Occipital lobe (tissue), 2 donors: ENCODE measurements around the gene ZNF597. TPM values are rescaled to one million over a fixed set of nuclear protein-coding genes. Genes with fewer than 3 reads are reported as not detected.
"Not testable (repeated sequence)": the region's sequence is repeated elsewhere in the genome, so short reads cannot be mapped to it uniquely, and the experiment has no call there.

Experiments used
- DNase-seq: peaks from one replicate; lab custom pipeline; 2025; lab: John Stamatoyannopoulos, UW
- total RNA-seq: library from RNA; depleted of rRNA; stranded (reverse); fragments of >200 nt; gene quantifications from one replicate; pipeline ENCODE4 v1.2.3, GENCODE V29; 2014

The ZNF597 gene
- total RNA-seq, 1 donor from 2014 or later, result 4.4 TPM

DNA sequence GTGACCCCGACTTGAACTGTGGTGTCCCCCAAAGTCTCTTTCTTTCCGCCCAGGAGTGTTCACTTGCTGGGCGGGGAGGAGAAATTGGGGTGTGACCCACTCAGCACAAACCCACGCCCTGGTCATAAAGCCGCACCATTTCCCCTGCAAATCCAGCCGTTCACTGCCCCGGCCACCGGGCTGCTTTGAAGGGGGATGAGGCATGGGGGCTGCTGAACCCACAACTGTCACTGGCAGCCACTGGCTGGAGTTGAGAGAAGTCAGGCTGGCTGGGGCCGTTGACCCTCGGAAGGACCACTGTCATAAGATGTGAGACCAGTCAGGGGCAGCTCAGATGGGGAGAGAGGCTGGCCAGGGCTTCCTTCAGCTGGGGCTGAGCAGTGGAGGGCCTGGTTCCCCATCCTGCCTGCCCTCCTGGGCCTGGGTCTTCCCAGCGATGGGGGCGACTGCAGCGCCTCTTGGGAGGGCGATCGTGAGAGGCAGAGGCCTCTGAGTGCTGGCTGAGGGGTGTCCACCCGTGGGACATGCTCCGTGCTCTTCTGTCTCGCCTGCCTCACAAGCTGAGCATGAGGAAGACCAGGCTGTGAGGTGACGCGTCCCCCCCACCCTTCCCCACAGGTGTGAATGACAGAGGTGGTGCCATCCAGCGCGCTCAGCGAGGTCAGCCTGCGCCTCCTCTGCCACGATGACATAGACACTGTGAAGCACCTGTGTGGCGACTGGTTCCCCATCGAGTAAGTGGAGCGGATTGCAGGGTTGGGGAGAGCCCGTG is 32.5 kb upstream of the ZNF597 start:
- DNase-seq, result no peak

DNA sequence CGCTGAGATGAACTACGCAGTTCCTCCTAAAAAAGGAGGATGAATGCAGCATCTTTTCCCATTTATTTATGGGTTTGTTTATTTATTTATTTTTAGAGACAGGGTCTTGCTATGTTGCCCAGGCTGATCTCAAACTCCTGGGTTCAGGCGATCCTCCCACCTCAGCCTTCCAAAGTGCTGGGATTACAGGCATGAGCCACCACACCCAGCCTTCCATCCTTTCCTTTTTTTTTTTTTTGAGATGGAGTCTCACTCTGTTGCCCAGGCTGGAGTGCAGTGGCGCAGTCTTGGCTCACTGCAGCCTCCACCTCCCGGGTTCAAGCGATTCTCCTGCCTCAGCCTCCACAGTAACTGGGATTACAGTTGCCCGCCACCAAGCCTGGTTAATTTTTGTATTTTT is 31.6 kb upstream of the ZNF597 start:
- not testable (repeated sequence) for DNase-seq

DNA sequence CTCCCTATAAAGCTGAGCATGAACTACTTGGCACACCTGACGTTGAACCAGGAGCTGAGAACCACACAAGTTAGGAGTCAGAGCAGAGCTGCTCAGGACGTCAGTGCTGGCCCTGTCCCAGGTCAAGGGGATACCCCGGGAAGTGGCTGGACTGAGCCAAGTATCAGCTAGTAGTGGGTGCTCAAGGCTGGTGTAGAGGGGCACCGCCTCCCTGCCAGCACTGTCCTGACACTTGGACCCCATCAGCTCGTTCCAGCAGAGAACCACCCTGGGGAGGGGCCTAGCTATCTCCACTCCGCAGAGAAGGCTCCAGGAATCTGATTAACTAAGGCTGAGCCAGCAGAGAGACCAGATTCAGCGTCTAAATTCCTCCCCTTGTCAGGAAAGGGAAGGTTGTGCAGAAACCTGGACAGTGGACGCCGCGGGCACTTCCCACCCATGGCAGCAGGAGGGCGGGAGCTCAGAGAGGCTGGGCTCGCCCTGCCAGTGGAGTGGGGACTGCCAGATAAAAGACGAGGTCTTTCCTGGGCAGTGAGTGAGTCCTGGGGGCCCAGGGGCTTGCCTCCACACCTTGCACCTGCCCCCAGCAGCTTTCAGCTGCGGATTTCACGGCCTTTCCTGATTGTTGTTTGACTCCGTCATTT is 31.0 kb upstream of the ZNF597 start:
- DNase-seq, result no peak

DNA sequence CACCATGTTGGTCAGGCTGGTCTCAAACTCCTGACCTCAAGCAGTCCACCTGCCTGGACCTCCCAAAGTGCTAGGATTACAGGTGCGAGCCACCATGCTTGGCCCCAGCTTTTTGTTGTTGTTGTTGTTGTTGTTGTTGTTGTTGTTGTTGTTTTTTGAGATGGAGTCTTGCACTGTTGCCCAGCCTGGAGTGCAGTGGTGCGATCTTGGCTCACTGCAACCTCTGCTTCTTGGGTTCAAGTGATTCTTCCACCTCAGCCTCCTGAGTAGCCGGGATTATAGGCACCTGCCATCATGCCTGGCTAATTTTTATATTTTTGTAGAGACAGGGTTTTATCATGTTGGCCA is 30.3 kb upstream of the ZNF597 start:
- DNase-seq, result not testable (repeated sequence)

DNA sequence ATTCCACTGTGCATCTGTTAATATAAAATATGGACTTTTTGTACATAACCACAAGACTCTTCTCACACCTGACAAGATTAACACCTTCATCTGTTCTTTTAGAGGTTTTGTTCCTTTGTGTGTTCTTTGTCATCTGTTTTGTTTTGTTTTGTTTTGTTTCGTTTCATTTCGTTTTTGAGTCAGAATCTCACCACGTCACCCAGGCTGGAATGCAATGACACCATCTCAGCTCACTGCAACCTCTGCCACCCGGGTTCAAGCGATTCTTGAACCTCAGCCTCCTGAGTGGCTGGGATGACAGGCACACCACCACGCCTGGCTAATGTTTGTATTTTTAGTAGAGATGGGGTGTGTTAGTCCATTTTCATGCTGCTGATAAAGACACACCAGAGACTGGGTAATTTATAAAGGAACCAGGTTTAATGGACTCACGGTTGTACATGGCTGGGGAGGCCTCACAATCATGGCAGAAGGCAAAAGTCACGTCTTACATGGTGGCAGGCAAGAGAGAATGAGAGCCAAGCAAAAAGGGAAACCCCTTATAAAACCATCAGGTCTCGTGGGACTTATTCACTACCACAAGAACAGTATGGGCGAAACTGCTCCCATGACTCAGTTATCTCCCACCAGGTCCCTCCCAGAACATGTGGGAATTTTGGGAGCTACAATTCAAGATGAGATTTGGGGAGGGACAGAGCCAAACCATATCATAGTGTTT is 29.7 kb upstream of the ZNF597 start:
- no peak for DNase-seq

DNA sequence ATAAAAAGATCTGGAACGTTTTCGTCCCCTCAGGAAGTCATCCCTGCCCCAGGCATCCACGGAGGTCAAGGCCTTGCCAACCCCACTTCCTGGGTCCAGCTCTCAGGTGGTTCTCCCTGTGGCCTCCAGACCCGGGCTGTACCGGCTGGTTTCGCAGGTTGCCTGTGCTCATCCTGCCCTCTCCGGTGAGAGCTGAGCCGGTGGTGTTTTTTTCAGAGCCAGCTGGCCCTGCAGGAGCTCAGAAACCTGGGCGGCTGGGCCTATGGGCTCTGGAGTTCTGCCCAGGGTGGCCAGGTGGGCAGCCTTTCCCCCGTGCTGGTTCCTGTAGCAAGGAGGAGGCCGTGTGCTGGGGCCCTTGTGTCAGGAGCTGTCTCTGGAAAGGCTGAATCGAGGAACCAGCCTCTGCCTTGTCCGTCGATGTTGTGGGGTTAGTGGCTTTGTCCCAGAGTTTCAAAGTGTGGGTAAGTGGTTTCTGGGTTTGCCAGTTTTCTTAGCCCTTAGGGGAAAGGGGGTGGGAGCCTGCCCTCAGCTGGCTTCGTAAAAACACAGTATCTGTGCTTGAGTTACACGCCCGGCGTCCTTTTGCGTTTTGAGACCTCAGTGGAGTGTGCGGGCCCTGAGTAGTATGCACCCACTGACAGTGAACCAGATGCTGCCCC is 28.3 kb upstream of the ZNF597 start:
- DNase-seq, result no peak

DNA sequence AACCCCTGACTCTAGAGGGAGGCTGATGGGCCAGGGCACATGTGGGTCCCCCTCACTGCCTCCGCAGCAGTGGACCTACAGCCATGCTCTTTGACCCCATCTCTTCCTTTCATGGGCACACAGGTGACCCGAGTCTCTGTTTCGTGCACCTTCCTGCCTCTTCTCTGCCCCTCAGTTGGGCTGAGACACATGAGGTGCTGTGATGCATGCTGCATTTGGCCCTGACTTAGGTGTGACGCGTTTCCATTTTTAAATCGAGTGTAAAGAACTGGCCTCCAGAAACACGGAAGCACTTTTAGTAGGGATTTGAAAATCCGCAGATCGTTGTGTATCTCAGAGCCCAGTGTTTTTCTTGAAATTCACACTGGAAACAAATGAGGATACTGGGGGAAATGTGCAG is 27.4 kb upstream of the ZNF597 start:
- DNase-seq, result no peak

DNA sequence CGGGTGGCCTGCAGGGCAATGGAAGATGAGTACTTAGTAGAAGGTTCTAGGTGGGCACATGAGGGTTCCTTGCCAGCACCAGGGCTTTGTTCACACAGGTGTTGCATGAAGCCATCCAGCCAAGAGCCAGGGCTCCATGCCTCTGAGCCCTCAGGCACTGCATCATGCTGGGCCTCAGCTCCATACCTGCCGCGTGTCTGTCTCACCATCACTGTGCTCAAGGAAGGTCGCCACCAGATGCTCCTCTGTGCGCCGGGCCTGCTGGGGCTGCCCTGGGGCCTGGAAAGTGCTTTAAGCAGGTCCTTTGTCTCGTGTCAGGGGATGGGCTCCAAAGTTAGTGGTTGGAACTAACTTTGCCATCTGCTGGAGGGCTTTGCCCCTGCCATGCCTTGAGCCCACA is 26.4 kb upstream of the ZNF597 start:
- no peak for DNase-seq

DNA sequence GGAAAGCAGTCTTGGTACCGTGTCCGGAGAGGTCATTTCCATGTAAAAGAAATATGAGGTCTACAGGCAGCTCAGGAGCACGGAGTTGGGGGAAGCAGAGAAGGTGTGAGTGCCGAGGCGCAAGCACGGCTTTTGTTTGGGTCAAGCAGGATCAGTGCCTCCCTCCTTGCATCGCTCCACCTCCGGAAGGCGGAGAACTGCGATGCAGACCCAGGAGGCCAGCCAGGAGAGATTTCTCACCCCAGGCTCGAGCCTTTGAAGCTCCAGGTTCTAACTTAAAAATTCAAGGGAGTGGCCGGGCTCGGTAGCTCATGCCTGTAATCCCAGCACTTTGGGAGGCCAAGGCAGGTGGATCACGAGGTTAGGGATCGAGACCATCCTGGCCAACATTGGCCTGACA is 25.2 kb upstream of the ZNF597 start:
- no peak for DNase-seq

DNA sequence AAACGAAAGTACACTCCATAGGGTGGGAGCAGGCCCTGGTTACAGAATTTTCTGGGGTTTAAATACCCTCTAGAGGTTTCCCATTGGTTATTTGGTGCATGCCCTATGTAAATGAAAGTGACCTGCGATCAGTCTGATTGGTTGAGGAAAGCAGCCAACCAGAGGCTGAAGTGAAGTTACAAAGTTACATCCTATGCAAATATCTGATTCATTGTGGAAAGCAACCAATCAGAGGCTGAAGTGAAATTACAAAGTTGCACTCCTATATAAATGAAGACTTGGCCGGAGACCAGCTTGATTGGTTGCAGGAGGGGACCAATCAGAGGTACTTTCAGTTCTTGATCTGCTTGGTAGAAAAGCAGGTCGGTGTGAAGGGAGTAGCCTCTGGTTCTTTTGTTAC is 24.6 kb upstream of the ZNF597 start:
- DNase-seq, result no peak

DNA sequence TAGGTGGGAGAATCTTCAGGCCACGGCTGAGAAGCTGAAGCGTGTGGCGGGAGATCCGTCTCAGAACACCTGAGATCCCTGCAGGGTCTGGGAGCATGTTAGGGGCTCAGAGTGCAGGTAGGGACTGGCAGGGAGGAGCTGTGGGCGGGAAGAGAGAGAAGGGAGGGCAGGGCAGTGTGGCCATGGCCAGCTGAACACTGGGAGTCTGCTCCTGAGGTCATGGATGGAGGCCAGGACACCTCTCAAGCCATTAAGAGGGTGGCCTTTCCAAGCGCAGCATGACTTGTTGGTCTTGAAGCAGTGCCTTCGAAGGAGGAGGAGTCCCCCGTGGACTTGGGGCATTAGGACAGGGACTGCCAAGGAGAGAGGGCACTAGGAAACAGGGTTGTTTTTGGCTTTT is 23.9 kb upstream of the ZNF597 start:
- DNase-seq, result no peak

DNA sequence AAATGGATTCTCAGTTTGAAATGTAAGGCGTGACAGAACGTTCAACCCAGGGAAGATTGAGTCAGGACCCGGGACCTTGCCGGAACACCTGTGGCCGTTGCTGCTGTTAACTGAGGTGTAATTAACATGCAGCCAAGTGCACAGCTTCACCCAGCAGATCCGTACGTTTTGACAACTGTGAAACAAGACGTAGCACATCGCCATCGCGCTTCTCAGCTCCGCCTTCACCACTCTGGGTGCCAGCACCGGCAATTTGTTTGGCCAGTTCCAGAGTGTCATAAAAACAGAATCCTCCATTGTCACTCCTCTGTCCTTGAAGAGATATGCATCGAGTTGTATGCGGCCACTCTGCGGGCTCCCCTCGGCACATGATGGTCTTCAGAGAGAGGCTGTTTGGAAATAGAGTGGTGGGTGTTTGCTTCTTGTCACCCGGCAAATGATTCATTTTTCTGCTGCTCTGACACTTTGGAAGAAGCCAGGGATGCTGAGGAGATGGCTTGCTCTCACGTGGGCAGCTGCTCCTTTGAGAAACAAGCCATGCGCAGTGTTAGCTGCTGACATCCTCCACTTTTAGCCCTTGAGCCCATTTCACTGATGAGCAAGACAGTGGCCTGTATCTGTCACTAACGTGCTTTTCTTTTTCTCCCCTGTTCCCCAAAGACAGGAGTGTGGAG is 22.7 kb upstream of the ZNF597 start:
- no peak for DNase-seq

DNA sequence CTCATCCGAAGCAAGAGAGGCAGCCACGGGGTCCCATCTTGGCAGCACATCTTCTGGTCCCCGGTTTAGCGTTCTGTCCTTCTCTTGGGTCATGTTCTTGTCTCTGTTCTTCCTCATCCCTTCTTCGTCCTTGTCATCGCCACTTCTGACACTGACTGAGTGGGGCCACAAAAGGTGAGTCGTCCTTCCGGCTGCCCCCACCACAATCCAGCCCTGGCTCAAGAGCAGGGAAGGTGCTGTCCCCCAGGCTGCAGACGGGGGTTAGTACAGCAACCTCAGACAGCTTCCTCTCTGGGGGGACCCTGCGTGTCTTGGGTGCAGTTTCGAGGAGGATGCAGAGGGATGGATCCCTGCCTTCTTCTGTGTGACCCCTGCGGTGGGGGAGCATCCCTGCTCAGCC is 22.0 kb upstream of the ZNF597 start:
- no peak for DNase-seq

DNA sequence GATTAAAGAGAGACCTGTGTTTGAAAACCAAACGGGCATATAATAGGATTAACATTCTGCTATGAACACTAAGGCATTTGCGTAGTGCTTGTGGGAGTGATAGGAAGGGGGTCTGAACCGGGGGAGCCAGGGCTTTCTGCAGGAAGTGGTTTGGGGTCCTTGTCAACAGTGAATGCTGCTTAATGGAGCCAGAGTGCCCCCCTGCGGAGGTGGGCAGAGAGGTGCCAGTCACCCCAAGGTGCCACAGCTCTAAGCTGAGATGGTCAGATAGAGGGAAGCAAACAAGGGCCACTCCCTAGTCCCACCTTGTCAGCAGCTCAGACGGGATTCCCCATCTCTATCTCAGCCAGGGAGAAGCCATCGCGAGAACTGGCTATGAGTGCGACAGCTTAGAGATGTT is 17.8 kb upstream of the ZNF597 start:
- no peak for DNase-seq

DNA sequence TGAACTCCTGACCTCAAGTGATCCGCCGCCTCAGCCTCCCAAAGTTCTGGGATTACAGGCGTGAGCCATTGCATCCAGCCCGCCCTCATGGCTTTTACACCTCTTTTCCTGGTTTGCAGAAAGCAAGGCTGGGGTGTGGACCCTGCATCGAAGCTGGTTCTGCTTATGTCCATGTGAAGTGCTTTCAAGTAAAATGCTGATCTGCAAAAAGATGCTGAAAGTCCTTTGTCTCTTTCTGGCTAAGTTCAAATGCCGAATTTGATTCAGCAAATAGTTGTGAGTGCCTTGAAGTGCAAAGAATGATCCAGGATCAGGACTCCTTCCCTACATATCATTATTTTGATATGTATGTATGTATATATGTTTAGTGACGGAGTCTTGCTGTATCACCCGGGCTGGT is 17.3 kb upstream of the ZNF597 start:
- no peak for DNase-seq

DNA sequence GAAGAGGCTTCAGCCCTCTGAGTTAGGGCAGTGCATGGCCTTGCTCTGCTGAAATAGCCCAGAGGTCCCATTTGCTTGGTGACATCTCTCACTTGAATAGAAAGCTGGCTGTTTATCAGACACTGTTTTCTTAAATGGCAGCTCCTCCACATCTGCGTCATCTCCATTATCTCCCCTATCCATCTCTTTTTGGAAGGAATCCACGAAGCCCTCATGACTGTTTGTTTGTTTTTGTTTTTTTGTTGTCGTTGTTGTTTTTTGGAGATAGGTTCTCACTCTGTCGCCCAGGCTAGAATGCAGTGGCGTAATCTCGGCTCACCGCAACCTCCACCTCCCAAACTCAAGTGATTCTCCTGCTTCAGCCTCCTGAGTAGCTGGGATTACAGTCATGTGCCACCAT is 16.8 kb upstream of the ZNF597 start:
- no peak for DNase-seq

DNA sequence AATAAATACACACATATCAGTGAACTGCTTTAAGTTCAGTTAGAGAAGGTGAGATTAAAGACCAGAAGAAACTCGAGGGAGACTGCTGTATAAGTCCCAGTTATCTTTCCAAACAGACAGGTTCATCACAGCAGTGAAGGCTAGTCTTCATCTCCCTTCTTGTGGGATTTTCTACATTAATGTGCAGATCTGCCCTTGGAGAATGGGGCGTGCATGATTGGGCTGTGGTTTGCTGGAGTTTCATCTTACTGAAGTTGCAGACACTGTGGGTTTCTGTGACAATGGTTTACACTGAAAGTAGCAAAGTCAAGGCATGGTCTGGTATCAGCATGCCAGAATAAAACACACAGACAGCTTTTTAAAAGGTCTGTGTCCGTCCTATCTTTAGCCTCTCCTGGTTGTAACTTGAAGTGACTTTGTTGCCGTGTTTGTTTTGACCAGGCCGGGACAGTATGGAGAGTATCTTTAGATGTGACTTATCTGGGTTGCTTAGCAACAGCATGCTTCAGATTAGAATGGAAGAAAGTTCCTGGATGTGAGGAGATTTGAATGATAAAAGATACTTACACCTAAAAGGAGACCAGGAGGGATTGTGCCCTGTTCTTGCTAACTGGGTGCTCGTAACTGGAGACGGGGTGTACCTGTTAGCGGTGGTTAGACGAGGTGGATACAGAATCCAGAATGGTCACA is 16.2 kb upstream of the ZNF597 start:
- DNase-seq, result no peak

DNA sequence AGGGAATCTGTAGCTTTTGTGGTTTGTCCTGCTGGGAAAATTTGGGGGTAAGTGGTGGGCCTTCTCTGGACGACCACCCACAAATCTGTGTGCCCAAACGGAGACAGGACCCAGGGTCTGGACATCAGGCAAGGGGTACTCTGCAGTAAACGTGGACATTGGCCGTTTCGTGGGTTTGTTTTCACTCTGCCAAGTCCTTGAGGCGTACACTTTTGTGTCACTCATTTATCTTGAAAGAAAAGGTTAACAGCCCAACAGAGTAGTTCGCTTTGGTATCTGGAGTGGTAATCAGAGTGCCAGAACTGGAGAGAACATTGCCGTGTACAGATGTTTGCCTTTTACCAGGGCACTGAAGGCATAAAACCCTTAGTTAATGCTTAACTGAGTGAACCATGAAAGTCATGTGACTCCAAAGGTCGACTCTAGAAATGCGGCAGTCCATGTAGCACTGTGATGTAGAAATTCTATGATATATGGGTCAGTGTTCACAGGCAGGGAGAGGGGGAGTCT is 15.6 kb upstream of the ZNF597 start:
- no peak for DNase-seq

DNA sequence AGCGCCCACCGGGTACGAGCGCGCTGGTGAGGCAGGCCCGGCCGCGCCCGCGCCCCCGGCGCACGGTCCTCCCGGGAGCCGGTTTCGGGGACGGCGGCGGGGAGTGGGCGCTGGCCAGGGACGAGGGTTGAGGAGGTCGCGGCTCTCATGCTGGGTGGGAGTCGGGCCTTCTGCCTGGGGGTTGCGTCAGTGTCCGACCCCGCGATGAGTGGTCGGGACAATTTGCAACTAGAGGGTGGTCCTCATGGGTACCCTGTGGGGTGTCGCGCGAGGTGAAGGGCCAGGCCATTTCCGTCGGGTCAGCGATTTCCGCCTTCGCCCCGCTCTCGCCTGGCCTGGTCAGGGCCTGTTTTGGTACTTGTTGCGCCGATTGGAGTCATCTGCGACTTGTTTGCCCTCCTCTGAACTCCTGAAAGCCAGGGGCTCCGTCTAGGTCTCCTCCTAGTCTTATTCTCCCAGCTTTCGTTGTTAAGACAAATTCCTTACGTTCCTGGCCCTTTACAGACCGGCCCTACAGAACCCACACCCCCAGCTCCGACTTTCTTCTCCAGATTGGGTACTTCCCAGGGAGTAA is 15.1 kb upstream of the ZNF597 start:
- DNase-seq, result no peak

DNA sequence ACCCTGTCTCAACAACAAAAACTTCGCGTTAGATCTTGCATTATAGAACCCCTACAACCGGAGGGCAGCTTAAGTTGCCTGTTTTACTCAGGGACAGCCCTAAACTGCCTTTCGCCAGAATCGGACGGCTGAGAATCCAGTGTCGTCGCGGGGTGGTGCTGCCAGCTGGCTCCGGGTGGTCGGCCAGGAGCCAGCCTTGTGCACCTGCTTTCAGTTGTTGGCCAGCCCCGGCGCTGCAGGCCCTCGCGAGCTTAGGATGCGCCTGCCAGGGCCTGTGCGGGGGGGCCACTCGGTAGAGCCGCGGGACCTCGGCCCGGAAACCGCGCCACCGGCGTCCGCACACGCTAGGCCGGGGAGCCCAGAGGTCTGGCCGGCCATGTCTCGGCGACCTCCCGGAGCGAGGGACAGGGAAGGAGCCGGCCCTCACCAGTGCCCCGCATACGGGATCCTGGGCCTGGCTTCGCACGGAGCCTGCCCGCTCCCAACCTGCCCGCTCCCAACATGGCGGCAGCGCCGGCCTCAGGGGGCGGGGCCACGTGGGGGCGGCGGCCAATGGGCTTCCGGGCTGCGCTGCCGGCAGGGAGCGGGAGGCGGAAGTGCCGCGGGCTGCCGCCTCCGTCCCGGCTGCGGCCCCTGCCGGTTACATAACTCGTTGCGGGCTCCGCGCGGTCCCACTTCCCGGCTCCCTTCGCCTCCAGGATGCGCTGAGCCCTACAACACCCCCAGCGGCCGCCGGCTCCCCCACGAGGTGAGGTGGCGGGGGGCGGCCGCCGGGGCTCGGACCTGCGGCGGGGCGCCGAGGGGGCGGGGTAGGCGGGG is 14.3 kb upstream of the ZNF597 start:
- peak; percentile 89 for DNase-seq
